22Rv1 (cell line): Measurements from ENCODE around the gene ZGRF1.
A peak's percentile ranks its signal among the peaks of the same experiment; 100 is the strongest.

ENCODE experiments used
- ZFX ChIP-seq: fragments of 450-650 bp; IDR thresholded peaks from 2 replicates; pipeline ENCODE4 v1.6.1; 2017; ENCODE audit warnings: antibody characterized with exemption, borderline replicate concordance
- TF ChIP-seq, protein P1 (sequence below): fragments of 450-650 bp; IDR thresholded peaks from 2 replicates; pipeline ENCODE4 v1.5.1; 2017; ENCODE audit warnings: mild to moderate bottlenecking

DNA sequence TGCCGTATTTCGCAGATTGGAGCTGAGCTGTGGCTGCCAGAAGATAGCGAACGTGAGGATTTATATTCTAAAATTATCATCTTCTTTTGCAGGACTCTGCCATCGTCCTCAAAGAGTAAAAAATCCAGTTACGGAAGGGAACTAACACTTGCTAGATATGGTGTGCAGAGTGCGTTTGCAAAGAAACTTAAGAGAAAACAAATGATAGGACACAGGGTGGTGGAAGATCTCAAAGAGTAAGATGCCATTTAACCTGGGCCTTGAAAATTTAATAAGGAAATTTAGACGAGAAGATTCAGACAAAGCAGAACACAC, 800 bp upstream of the ZGRF1 start:
- TF ChIP-seq, protein P1, sequence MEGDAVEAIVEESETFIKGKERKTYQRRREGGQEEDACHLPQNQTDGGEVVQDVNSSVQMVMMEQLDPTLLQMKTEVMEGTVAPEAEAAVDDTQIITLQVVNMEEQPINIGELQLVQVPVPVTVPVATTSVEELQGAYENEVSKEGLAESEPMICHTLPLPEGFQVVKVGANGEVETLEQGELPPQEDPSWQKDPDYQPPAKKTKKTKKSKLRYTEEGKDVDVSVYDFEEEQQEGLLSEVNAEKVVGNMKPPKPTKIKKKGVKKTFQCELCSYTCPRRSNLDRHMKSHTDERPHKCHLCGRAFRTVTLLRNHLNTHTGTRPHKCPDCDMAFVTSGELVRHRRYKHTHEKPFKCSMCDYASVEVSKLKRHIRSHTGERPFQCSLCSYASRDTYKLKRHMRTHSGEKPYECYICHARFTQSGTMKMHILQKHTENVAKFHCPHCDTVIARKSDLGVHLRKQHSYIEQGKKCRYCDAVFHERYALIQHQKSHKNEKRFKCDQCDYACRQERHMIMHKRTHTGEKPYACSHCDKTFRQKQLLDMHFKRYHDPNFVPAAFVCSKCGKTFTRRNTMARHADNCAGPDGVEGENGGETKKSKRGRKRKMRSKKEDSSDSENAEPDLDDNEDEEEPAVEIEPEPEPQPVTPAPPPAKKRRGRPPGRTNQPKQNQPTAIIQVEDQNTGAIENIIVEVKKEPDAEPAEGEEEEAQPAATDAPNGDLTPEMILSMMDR, result peak; percentile 46
- no peak for TF ChIP-seq ZFX
